Prostate gland (tissue), 2 donors: Measurements from ENCODE around the gene SRXN1.

Experiments
- CTCF ChIP-seq, 4 experiments: fragments of 200-600 bp in 2 of 4; fragments of 450-650 bp in 2 of 4; sonication (generic) in 2 of 4; IDR thresholded peaks; 1 replicate in 3 of 4; 2 replicates in 1 of 4; pipeline ENCODE4 v1.5.1; 2016 to 2019; ENCODE audit warnings: antibody characterized with exemption in 4 of 4, mild to moderate bottlenecking in 2 of 4, moderate library complexity in 2 of 4
- POLR2AphosphoS5 ChIP-seq: sonication (generic); formaldehyde crosslinking; IDR thresholded peaks from one replicate; pipeline ENCODE4 v1.6.1; 2017; ENCODE audit warnings: antibody characterized with exemption

- TF ChIP-seq CTCF (IDR thresholded peaks at IDR 0.05) = no peak
- no peak for TF ChIP-seq POLR2AphosphoS5
Measured at GRCh38 chr20:610130-611046, 42.6 kb downstream of the SRXN1 start, which contains the start of gene TCF15.
